Neutrophil (primary cell): ENCODE results near the gene ZFYVE27.

ENCODE experiments used
- H3K27ac ChIP-seq: fragments of 200-600 bp; sonication (generic); 2 replicates; pipeline ENCODE4 v1.5.1; 2016; ENCODE audit warnings: mild to moderate bottlenecking, moderate library complexity
- H3K27me3 ChIP-seq: fragments of 200-600 bp; sonication (generic); 2 replicates; pipeline ENCODE4 v1.6.0; 2016; ENCODE audit warnings: mild to moderate bottlenecking
- H3K36me3 ChIP-seq: fragments of 200-600 bp; sonication (generic); 2 replicates; pipeline ENCODE4 v1.5.1; 2017
- H3K4me1 ChIP-seq, 2 experiments: fragments of 200-600 bp in 1 of 2; sonication (generic) in 1 of 2; 1 replicate in 1 of 2; 2 replicates in 1 of 2; pipeline versions ENCODE4 v1.5.1 to v1.6.1; 2013 to 2016; ENCODE audit warnings: low read depth in 1 of 2, low read length in 1 of 2, mild to moderate bottlenecking in 1 of 2, moderate library complexity in 1 of 2; ENCODE audit not compliant: control insufficient read depth in 1 of 2, insufficient read depth in 1 of 2
- H3K4me3 ChIP-seq, 2 experiments: fragments of 200-600 bp in 1 of 2; sonication (generic) in 1 of 2; 1 replicate in 1 of 2; 2 replicates in 1 of 2; pipeline ENCODE4 v1.5.1; 2013 to 2016; ENCODE audit warnings: low read depth in 1 of 2, low read length in 1 of 2, mild to moderate bottlenecking in 1 of 2, moderate library complexity in 1 of 2
- H3K9me3 ChIP-seq: fragments of 200-600 bp; sonication (generic); 2 replicates; pipeline ENCODE4 v1.5.1; 2016
- CTCF ChIP-seq: fragments of 200-600 bp; sonication (generic); IDR thresholded peaks from 2 replicates; pipeline ENCODE4 v1.5.1; 2016; ENCODE audit warnings: antibody characterized with exemption

The ZFYVE27 gene

GRCh38 chr10:97744405-97745035 is 7.6 kb downstream of the ZFYVE27 start:
- no peaks in the 10 kb centered on the region for H3K27me3 ChIP-seq
- H3K27ac ChIP-seq, result no peak overlapping the region
- peaks cover 90% of the 10 kb centered on the region for H3K36me3 ChIP-seq
- TF ChIP-seq CTCF, result no peak
- no peaks in the 10 kb centered on the region for H3K9me3 ChIP-seq
- H3K4me1 ChIP-seq, result no peaks in the 10 kb centered on the region
- no peak overlapping the region for H3K4me3 ChIP-seq

- Histone ChIP-seq H3K27me3 (no peaks in the 10 kb centered on the region), H3K4me3 (no peak overlapping the region), H3K4me1 (no peaks in the 10 kb centered on the region), H3K9me3 (no peaks in the 10 kb centered on the region), H3K36me3 (peaks cover 96% of the 10 kb centered on the region), H3K27ac (no peak overlapping the region)
- TF ChIP-seq CTCF, result no peak
Measured at GRCh38 chr10:97747573-97747972, 10.6 kb downstream of the ZFYVE27 start.

GRCh38 chr10:97748116-97748515 is 11.2 kb downstream of the ZFYVE27 start:
- Histone ChIP-seq H3K36me3 (peaks cover 96% of the 10 kb centered on the region), H3K27me3 (no peaks in the 10 kb centered on the region), H3K27ac (no peak overlapping the region), H3K4me1 (no peaks in the 10 kb centered on the region), H3K4me3 (no peak overlapping the region), H3K9me3 (no peaks in the 10 kb centered on the region)
- TF ChIP-seq CTCF, result no peak

GRCh38 chr10:97752956-97753355 is 16.0 kb downstream of the ZFYVE27 start:
- H3K9me3 ChIP-seq, result no peaks in the 10 kb centered on the region
- H3K27ac ChIP-seq, result no peak overlapping the region
- no peak overlapping the region for H3K4me3 ChIP-seq
- no peaks in the 10 kb centered on the region for H3K27me3 ChIP-seq
- H3K4me1 ChIP-seq, result no peaks in the 10 kb centered on the region
- peaks cover 100% of the 10 kb centered on the region for H3K36me3 ChIP-seq
- no peak for TF ChIP-seq CTCF

GRCh38 chr10:97754726-97755125 is 17.8 kb downstream of the ZFYVE27 start:
- Histone ChIP-seq H3K4me1 (no peaks in the 10 kb centered on the region), H3K9me3 (no peaks in the 10 kb centered on the region), H3K4me3 (no peak overlapping the region), H3K27me3 (no peaks in the 10 kb centered on the region), H3K27ac (no peak overlapping the region), H3K36me3 (peaks cover 100% of the 10 kb centered on the region)
- no peak for TF ChIP-seq CTCF
